ENCODE data around the gene CDH26. TPM values are rescaled to one million over a fixed set of nuclear protein-coding genes. Genes with fewer than 3 reads are reported as not detected.

The CDH26 gene
- total RNA-seq, 2 experiments from 2014 or later: 1.0 to 1.7 TPM

- CTCF ChIA-PET: no interaction called here
- ATAC-seq: no peak
- no peaks in the 10 kb centered on the region for H3K4me1 Mint-ChIP-seq (ENCODE audit: low read depth)
Observed at GRCh38 chr20:59966428-59966827, 8.2 kb downstream of the CDH26 start.

GRCh38 chr20:59971428-59971827 lies 13.2 kb downstream of the CDH26 start:
- H3K4me3 Mint-ChIP-seq: no peak overlapping the region
- CTCF ChIA-PET: no interaction called here
- DNase-seq (no peak), ATAC-seq (no peak)
- H3K27ac Mint-ChIP-seq: no peak overlapping the region
- no peaks in the 10 kb centered on the region for H3K27me3 Mint-ChIP-seq
- H3K9me3 Mint-ChIP-seq: no peaks in the 10 kb centered on the region
- peaks cover 5% of the 10 kb centered on the region for H3K36me3 Mint-ChIP-seq (ENCODE audit: low read depth)
- TF ChIP-seq, protein P1, sequence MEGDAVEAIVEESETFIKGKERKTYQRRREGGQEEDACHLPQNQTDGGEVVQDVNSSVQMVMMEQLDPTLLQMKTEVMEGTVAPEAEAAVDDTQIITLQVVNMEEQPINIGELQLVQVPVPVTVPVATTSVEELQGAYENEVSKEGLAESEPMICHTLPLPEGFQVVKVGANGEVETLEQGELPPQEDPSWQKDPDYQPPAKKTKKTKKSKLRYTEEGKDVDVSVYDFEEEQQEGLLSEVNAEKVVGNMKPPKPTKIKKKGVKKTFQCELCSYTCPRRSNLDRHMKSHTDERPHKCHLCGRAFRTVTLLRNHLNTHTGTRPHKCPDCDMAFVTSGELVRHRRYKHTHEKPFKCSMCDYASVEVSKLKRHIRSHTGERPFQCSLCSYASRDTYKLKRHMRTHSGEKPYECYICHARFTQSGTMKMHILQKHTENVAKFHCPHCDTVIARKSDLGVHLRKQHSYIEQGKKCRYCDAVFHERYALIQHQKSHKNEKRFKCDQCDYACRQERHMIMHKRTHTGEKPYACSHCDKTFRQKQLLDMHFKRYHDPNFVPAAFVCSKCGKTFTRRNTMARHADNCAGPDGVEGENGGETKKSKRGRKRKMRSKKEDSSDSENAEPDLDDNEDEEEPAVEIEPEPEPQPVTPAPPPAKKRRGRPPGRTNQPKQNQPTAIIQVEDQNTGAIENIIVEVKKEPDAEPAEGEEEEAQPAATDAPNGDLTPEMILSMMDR (IDR thresholded peaks at IDR 0.05): no peak
- intact Hi-C loops (cut with micrococcal nuclease): no loop called here
- H3K4me1 Mint-ChIP-seq (ENCODE audit: low read depth): no peaks in the 10 kb centered on the region
- POLR2A ChIA-PET: no interaction called here

More at GRCh38 chr20:59966428-59966827, 8.2 kb downstream of the CDH26 start:
- no peaks in the 10 kb centered on the region for H3K9me3 Mint-ChIP-seq
- TF ChIP-seq, protein P1 (IDR thresholded peaks at IDR 0.05): no peak
- peaks cover 2% of the 10 kb centered on the region for H3K36me3 Mint-ChIP-seq (ENCODE audit: low read depth)
- POLR2A ChIA-PET: no interaction called here
- no peak overlapping the region for H3K4me3 Mint-ChIP-seq
- no peak for DNase-seq
- H3K27me3 Mint-ChIP-seq: no peaks in the 10 kb centered on the region
- no peak overlapping the region for H3K27ac Mint-ChIP-seq
- intact Hi-C loops (cut with micrococcal nuclease): no loop called here

DNA sequence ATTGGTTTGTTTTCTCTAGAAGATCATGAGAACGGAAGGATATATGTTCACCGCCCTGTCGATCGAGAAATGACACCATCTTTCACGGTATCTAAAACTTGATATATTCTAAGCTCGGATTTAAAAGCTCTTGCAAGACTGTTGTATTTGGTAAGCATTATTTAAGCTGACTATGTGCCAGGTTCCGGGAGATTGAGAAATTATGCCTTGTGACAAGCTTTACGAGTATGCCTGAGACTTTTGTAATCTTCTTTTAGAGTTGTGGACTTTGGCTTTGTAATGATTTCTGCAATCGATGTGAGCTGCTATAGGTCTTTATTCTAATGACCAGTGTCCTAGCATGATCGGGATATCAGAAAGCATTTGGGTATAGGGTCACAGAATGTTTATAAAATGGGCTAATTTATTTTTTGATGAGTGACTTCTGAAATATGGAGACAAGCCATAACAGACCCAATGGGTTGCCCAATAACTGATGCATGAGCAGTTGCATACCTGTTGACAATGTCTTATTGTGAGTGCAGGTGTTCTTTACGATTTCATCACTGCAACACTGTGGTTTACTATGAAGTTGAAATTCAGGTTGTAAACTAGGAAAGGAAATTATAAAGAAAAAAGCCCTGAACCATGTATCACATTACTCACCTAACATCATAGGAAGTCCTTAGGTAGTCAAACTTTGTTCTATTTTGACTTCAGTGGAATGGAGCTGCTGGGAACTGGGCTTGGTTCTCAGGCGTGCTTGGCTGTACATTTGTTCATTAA lies 14.0 kb downstream of the CDH26 start:
- Mint-ChIP-seq H3K27ac (no peak overlapping the region), H3K9me3 (no peaks in the 10 kb centered on the region), H3K36me3 (ENCODE audit: low read depth) (peaks cover 5% of the 10 kb centered on the region), H3K4me1 (ENCODE audit: low read depth) (no peaks in the 10 kb centered on the region), H3K4me3 (no peak overlapping the region), H3K27me3 (no peaks in the 10 kb centered on the region)
- TF ChIP-seq, protein P1 (IDR thresholded peaks at IDR 0.05): no peak
- ChIA-PET POLR2A (no interaction called here), CTCF (no interaction called here)
- no peak for DNase-seq
- ATAC-seq: no peak
- intact Hi-C loops (cut with micrococcal nuclease): no loop called here

DNA sequence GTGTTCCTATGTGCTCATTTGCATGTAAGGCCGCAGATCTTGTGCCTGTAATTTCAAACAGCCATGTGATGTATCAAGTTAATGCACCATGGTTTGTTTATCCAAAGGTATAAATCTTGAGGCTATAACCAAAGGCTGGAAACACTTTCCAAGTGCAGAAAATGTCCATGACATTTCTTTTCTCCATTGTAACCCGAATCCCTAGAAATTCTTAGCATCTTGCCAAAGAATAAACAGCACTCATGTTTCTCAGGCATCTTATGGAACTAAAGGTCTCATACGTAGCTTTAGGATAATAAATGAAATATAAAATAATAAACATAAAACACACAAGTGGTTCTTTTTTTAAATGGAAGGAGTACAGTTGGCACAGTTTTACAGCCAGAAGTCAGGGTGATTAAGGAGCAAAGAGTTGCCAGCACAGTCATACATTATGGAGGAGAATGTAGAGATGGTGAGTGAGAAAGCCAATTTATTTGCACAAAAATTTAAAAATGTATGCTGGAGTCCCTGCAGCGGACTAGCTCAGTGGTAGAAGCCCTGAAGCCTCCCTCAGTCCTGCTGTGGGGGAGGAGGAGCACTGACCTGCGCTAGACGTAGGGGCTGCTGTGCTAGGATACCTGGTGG lies 18.0 kb downstream of the CDH26 start:
- Mint-ChIP-seq H3K9me3 (no peaks in the 10 kb centered on the region), H3K27ac (no peak overlapping the region), H3K4me1 (ENCODE audit: low read depth) (no peaks in the 10 kb centered on the region), H3K4me3 (no peak overlapping the region), H3K36me3 (ENCODE audit: low read depth) (peaks cover 3% of the 10 kb centered on the region), H3K27me3 (no peaks in the 10 kb centered on the region)
- DNase-seq (no peak), ATAC-seq (no peak)
- POLR2A ChIA-PET: interaction anchor here (0.6 kb wide), 1 partner anchor 38 kb away, joined by 3 read pairs; no protein-coding TSS in a partner anchor
- intact Hi-C loops (cut with micrococcal nuclease): no loop called here
- TF ChIP-seq, protein P1 (IDR thresholded peaks at IDR 0.05): no peak
- CTCF ChIA-PET: interaction anchor here (1.0 kb wide), 1 partner anchor 12 kb away, joined by 3 read pairs; no protein-coding TSS in a partner anchor

- TF ChIP-seq, protein P1 (IDR thresholded peaks at IDR 0.05): no peak
- ATAC-seq (no peak), DNase-seq (no peak)
- POLR2A ChIA-PET: no interaction called here
- Mint-ChIP-seq H3K4me3 (no peak overlapping the region), H3K36me3 (ENCODE audit: low read depth) (peaks cover 3% of the 10 kb centered on the region), H3K27me3 (no peaks in the 10 kb centered on the region), H3K9me3 (no peaks in the 10 kb centered on the region), H3K4me1 (ENCODE audit: low read depth) (no peaks in the 10 kb centered on the region), H3K27ac (no peak overlapping the region)
- CTCF ChIA-PET: interaction anchor here (1.0 kb wide), 1 partner anchor 13 kb away, joined by 3 read pairs; no protein-coding TSS in a partner anchor
- intact Hi-C loops (cut with micrococcal nuclease): no loop called here
Observed at GRCh38 chr20:59977086-59977485, 18.9 kb downstream of the CDH26 start.

All from activated CD8-positive, alpha-beta T cell treated with anti-CD3 and anti-CD28 coated beads for 36 hours (primary cell).